NT2/D1 (cell line): ENCODE results near the gene SAMD14.

Experiments
- SUZ12 ChIP-seq: IDR thresholded peaks from 2 replicates; pipeline ENCODE4 v1.6.1; 2011; ENCODE audit not compliant: insufficient read length, insufficient read depth; ENCODE audit errors: extremely low read depth
- ZNF274 ChIP-seq: IDR thresholded peaks from 2 replicates; pipeline ENCODE4 v1.6.1; 2011; ENCODE audit warnings: mild to moderate bottlenecking, low read depth, low read length

DNA sequence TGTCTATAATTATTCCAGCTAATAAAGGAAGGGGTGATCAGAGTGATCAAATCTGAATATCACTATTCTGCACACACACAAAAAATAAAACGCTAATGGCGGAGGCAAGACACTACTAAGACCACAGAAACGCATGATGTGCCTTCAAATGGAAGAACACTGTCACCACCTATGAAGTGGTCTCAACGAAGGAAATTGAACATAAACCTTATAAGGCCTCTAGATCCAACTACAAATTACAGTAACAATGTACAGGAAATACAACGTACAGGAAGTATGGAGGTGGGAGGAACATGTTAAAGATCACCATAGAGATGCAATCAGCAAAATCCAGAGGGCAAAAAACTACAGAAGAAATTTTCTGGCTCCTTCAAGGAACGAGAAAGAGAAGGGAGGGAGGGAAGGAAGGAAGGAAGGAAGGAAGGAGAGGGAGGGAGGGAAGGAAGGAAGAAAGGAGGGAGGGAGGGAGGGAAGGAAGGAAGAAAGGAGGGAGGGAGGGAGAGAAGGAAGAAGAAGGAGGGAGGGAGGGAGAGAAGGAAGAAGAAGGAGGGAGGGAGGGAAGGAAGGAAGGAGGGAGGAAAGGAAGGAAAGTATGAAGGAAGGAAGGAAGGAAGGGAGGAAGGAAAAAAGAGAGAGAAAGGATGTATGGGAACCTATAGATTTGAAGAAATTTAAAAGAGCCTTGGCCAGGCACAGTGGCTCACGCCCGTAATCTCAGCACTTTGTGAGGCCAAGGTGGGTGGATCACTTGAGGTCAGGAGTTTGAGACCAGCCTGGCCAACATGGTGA, 32.7 kb upstream of the SAMD14 start:
- no peak for TF ChIP-seq SUZ12
- TF ChIP-seq ZNF274: no peak
